Activated CD8-positive, alpha-beta memory T cell treated with anti-CD3 and anti-CD28 coated beads for 36 hours (primary cell): ENCODE data around the gene TCF4. TPM values are rescaled to one million over a fixed set of nuclear protein-coding genes. Genes with fewer than 3 reads are reported as not detected.

Source experiments
- CTCF ChIA-PET: fragments of 350-600 bp; sonication (Branson Sonifier 250); formaldehyde crosslinking; loops from one replicate; lab custom pipeline; 2021; ENCODE audit warnings: antibody characterized with exemption; lab: Charles Lee
- POLR2A ChIA-PET: fragments of 350-600 bp; sonication (Branson Sonifier 250); formaldehyde crosslinking; loops from one replicate; lab custom pipeline; 2021; ENCODE audit warnings: antibody characterized with exemption; lab: Charles Lee
- total RNA-seq, 2 experiments: library from RNA; stranded (reverse); gene quantifications; one replicate each; pipeline ENCODE4 v1.2.3, GENCODE V29; 2021

The TCF4 gene
- total RNA-seq, 2 experiments from 2014 or later = 0.11 to 0.84 TPM

DNA sequence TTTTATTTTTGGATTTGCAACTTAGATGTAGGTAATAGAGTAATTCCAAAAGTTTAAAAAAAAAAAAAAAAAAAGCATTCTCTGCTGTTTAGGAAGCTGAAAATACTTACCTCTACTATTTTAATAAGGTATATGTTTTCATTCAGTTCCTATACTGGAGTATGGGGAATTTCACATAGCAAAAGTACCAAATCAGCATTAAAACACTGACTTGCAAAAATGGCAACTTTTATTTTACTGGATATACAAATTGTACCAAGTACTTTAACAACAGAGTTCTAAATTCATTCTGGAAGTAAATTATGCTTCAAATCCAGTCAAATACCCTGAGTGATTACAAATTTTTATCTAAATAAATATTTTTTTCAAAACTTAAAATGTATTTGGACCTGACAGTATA lies 76.7 kb downstream of the TCF4 start:
- CTCF ChIA-PET = no interaction called here

DNA sequence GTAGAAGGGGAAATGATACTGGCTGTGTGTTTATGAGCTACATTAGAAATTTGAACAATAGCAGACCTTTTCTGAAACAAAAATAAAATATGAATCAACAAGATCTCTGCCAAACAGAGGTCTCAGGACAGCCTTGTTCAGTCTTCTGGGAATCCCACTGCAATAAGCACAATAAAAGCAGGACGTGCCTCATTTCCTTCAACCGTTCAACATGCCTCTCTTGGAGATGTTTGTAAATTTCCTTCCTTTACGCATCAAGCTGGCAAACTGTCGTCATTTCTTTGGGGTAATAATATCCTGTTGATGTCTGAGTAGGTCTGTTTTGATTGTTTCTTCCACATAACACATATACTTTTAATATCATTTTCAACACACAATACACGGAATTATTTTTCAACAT lies 77.2 kb downstream of the TCF4 start:
- ChIA-PET POLR2A (no interaction called here), CTCF (no interaction called here)

More for the DNA sequence above, 76.7 kb downstream of the TCF4 start:
- POLR2A ChIA-PET = no interaction called here

DNA sequence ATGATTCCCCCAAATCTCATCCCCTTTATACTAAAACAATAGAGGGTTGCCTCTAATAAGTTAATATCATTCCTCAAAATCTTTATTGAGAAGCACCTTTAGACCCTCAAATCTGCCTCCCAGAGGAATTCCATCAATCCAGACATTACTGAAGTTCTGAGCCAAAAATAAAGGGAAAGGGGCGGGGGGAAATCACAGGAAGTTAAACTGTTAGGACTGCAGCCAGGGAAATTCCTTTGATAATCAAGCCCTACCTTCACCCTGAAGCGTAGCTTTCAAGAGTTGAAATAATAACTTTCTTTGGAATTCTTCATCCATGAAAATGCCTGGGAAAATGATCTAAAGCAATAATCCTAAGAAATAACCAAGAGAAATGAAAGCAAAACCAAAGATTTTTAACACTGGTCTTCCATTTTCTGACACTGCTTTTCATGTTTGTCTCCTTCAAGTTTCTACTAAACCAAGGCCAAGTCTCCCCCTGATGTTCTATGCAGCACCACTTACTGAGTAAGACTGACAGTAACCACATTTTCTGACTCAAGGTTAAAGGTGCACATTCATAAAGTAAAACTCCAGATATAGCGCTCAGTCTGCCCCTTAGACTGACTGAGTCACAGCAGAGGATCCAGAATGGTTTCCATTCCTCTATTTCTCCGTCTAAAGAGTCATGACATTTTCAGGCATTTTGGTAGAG lies 78.2 kb downstream of the TCF4 start:
- ChIA-PET POLR2A (no interaction called here), CTCF (no interaction called here)

DNA sequence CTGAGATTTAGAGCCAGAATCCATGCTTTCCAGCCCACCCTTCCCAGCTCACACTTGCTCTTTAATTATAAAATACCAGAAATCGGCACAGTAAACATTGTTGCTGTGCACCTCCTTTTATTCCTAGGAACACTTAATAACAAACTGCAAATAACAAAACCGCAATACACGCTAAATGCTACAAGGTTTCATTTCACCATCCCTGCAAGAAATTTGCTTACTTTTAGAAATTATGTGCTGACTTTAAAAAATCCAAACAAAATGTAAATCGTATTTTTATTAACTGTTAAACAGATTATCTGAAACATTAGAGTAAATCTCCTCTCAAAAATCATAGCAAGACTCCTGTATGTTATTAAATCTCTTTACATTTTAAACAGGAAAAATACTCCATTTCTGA lies 79.3 kb downstream of the TCF4 start:
- ChIA-PET POLR2A (no interaction called here), CTCF (no interaction called here)

DNA sequence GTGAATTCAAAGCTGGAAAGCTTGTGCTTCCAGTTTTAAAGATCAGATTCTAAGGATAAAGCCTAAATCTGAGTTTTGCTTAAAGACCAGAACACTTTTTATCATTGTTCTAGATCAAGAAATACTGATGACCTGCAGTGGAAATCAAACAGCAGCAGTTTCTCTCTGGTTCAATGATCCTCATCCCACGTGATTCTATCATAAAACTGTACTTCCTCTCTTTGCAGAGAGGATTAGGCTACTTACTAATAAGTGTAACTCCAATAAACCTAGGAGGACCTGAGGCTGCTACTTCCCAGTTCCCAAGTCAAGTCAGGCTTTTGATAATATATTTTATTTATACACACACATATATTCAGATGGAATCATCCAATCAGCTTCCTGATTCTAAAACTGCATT lies 81.9 kb downstream of the TCF4 start:
- POLR2A ChIA-PET = no interaction called here
- CTCF ChIA-PET = no interaction called here

DNA sequence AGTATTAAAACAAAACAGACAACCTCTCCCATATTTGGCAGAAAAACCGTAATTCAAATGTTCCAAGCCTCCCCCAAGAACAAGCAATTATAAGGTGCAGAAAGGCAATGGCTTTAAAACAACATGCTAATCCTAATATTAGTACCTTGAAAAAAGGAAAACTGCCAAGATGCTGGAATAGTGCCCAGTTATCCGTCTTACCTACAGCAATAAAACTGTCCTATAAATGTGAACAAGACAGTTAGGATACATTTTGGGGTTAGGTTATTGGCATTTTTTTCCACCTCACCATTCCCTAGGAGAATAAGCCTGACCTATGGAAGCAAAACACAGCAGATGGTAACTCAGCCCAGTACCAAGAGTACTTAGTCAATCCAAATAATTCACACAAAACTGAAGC lies 83.2 kb downstream of the TCF4 start:
- ChIA-PET CTCF (interaction anchor here (0.8 kb wide), 1 partner anchor 89 kb away, joined by 3 read pairs; no protein-coding TSS in a partner anchor), POLR2A (no interaction called here)

DNA sequence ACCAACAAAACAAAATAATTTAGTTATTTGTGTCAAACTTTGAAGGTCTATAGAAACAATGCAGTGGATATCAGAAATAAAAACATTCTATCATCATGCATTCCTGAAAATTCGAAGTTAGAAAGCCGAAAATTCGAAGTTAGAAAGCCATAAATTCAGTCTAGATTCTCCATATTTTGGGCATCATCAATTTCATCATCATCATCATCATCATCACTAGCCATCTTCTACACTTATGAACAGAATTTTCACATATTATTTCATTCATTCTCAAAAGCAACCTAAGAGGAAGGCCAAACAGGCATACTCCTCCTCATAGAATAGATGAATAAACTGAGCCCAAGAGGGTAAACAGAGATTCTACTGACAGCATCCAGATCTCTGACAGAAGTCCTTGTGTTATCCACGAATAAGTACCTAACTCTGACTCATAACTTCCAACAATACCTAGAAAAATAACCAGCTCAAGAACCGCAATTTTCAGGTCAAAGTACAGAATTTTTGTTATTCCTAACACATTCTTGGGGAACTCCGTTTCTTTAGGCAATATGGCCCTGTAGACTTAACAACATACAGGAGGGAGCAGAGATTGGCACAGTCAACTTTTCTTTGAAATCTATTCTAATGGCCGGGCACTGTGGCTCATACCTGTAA lies 84.7 kb downstream of the TCF4 start:
- ChIA-PET CTCF (no interaction called here), POLR2A (no interaction called here)

DNA sequence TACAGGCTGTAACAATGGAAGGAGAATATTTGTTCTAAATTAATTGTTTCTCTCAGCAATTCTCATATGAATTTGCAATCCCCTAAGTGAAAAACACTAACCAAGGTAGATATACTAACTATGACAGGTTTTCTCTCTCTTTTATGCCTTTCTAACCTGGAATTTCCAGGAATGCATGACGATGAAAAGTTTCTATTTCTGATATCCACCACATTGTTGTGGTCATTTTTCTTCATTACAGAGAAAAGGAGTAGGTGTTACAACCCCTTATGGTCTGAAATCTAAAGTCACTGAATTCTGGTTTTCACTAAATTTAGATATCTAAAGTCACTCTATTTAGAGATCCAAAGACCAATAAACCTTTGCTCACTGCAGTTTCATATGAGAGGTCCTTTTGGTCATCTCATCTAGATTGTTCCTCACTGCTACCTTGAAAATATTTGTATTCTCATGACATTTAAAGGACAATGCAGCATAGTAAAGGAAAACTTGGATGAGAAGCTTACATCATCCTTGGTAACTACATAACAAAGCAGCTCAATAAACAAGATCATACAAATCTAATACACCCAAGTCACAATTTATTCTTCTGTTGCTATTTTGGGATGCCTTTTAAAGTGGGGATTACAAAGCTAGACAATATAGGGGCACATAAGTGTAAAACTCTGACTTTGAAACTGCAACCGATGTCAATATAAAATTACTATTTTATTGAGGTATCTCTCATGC lies 85.8 kb downstream of the TCF4 start:
- ChIA-PET POLR2A (no interaction called here), CTCF (interaction anchor here (0.6 kb wide), 1 partner anchor 11 kb away, joined by 4 read pairs; no protein-coding TSS in a partner anchor)

DNA sequence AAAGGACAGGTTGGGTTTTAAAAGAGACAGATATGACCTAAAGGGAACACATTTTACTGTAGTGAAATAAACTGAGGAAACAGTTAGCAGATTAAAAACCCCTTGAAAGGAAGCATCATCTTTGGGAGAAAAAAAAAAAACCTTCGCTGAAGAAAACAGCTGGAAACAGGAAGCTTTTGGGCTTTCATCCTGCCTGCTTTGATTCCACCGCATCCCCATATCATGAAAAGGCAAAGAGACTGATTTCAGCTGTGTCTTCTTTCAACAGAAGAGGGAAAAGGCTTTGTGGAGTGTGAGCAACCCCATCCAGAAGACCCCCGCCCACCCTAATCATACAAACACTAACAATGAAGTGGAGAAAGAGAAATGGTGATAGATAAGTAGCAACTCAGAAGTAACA lies 86.4 kb downstream of the TCF4 start:
- CTCF ChIA-PET = no interaction called here

DNA sequence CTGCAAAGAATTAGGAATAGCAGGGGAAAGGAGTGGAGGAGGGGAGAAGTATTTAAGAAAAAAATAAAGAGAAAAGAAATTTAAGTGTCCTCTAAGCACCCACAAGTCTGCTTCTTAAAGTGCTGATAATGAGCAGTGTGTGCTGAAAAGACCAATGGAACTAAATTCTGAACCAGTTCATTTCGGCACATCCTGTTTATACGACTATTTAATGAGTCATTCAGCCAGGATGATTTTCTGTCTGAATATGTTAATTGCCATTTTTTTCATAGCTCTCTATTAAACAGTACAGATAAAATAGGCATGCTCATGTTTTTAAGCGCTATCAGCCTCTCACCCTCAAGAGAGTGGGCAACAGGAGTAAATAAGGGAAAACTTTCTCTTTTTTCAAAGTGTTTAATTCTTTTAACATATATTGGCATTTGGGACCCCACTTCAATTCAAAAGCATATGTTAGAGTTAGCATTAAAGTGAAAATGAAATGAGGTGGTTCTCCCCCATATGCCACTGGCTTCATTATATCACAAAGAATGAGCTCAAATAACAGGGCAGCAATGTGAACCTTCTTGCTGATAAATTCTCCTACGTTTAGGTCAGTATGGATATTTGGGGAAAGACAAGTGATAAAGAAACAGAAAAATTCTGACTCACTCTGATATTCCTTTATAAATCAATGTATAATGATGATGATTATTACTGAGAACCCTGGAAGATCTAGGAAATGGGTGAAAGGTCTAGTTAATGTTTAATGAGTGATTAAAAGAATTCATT lies 87.5 kb downstream of the TCF4 start:
- ChIA-PET POLR2A (no interaction called here), CTCF (no interaction called here)

More for the DNA sequence above, 86.4 kb downstream of the TCF4 start:
- POLR2A ChIA-PET = no interaction called here

DNA sequence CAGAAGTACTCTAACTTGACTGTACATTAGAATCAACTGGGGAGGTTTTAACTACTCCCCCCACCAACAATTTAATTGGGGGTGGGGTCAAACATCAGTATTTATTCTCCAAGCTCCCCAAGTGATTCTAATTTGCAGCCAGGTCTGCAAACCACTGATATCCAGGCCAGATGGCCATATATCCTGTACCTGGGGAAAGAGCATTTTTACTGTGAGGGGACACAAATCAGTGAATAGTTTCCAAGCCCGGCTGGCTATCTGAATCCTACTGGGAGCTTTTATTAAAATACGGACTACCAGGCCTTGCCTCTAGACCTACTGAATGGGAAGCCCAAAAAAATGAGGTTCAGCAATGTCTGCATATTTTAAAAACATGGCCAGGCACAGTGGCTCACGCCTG lies 88.5 kb downstream of the TCF4 start:
- POLR2A ChIA-PET = no interaction called here
- CTCF ChIA-PET = no interaction called here

DNA sequence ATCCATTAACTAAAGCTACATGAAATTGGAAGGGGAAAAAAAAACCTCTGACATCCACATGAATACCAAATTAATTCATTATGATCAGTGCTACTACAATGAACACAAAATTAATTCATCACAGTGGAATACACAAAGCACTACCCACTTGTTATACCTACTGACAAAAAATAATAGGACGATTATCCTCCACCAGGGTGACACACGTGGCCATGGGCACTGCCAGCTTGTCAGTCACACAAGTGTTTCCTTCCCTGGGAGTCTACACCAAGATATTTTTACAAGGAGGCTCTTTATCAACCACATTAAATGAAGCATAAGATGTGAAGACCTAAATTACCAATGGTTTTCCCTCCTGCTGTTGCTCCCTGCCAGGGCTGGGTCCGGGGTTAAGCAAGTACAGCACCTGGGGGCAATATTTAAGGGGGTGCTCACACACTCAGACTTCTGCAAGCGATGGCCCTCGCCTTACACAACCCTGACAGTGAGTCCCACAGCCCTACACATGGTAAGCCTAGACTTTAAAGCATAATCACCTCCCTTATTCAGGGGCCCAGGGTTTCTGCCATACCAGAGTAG lies 90.1 kb downstream of the TCF4 start:
- CTCF ChIA-PET = no interaction called here
- POLR2A ChIA-PET = no interaction called here

DNA sequence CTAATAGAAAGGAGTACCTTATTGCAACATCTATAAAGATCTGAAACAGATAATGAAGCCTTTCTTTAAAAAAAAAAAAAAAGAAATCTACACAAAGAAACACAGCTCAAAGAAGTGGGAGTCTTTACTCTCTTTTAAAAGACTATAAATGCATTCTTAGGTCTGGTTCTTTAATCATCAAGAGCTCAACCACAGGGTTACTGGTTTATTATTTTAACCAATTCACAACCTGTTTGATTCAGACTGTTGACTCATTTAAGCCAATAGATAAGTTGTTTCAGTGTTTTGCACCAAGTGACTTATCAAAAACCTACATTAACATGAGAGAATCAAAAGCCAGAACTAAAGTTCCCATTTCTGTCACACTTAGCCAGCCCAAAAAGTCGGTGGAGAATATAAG lies 93.1 kb downstream of the TCF4 start:
- ChIA-PET CTCF (interaction anchor here (0.7 kb wide), 1 partner anchor 662 kb away, joined by 4 read pairs; no protein-coding TSS in a partner anchor), POLR2A (no interaction called here)

DNA sequence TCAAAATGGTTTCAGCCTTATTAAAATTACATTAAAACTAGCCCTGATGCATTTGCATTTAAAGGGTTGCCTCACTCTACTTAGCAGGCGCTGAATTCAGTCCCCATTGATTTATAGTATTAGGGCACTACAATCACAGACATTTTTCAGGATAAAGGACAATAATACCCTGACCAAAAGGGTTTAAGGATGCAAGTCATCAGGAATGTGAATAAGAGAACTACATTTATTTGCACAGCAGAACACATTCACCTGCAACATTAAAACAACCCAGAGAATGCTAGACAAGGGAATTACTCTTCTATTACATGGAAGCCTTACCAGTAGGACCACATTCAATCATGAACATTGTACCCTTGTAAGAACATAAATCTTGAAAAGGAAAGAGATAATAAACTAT lies 93.6 kb downstream of the TCF4 start:
- ChIA-PET CTCF (no interaction called here), POLR2A (no interaction called here)

DNA sequence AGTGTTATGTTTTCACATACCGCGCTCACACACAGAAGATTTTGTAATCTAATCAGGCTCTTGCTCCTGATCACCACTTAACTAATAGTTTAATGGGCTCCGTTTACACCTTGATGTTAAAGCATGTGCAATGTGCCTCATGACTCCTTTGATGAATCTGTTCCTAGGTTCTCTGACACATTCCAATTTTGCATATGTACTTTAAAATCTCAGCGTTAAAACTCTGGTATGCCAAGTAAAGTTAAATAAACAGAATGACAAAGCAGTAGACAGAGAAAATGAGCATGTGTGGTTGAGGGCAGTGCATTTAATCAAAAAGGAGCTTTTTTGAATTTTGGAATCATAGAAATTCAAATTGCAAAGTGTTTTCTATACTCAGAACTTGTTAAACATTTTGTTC lies 96.4 kb downstream of the TCF4 start:
- ChIA-PET CTCF (no interaction called here), POLR2A (no interaction called here)

DNA sequence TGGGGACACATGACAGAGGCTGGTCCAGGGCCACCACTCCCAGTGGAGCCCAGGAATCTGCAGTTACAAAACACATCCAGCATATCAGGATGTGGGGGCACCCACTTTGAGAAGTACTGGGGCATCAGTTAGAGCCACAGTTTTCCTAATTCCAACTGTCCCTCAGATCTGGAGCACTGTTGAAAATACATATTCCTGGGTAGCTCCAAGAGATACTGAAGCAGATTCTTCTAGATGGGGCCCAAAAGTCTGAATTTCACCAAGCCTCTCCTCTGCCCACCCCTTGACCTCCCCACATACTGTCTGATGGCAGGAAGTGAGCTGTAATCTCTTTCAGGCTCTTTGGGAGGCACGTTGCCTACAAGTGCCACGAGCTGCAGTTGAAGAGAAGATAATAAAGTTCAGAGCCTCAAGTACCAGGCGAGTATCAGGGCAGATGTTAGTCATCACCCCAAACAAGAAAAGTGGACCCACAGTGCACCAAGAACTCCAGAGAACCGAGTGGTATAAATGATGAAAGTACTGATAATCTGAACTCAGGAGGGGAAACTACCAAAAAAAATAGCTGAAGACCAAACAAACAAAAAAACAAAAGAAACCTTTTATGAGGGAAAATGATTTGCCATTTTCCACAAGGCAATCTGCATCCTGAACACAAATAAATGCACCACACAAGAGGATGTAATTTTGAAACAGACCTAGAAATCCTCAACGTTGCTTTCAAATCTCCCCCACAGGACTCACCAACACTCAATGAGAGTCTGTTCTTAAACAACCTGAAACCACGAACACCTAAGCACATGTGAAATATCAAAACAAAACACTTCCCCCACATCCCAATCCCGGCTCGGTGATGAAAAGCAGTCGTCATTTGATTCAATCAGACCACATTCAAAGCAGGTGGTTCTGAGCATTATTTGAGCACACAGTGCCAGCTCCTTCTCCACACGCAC lies 98.7 kb downstream of the TCF4 start:
- ChIA-PET POLR2A (interaction anchor here (0.7 kb wide), 1 partner anchor 108 kb away, joined by 3 read pairs; no protein-coding TSS in a partner anchor), CTCF (no interaction called here)

DNA sequence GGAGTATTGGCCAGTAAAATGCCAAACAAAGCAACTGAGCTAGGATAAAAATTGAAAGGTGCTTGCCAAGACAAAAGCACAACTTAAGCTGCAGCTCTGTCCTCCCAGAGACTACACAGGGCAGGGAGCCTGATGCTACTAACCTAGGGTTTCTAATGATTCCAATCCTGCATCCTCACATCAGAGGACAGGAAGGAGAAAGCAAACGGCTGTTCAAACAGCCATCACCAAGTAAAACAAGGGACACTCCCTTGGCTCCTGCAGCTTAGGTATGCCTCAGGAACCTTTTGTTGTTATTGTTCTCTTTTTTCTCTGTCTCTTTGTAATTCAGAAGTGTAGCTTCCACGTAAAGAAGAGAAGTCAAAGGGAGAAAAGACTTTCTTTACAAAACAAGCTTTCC lies 99.5 kb downstream of the TCF4 start:
- ChIA-PET CTCF (no interaction called here), POLR2A (no interaction called here)

DNA sequence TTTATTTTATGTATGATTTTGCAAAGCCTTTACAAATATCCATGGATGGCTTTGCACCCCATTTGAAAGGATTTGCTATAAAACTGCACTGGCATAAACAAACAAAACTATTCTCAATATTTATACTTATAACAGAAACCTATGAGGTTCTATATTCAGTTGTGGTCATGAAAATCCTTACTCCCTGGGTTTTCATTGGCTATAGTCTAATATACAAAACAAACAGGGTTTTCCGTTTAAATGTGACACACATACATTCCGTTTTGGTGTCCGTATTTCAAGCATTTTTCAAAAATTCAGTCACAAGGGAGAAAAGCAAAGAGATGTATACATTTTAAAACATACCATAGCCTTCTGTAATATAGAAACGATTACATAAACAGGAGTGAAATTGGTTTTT lies 100.0 kb downstream of the TCF4 start:
- CTCF ChIA-PET = no interaction called here
- POLR2A ChIA-PET = no interaction called here
